SK-N-SH (cell line): Measurements from ENCODE around the gene TAB2. TPM values are rescaled to one million over a fixed set of nuclear protein-coding genes. Genes with fewer than 3 reads are reported as not detected.

Experiments used
- CTCF ChIA-PET: fragments of 300-600, 350-600 bp; formaldehyde crosslinking; extraction: SDS; loops from one replicate; lab custom pipeline; 2021; lab: Yijun Ruan, JAX
- POLR2A ChIA-PET: fragments of 350-600 bp; sonication (Branson Sonifier 250); formaldehyde crosslinking; extraction: SDS; loops from one replicate; lab custom pipeline; 2020; ENCODE audit warnings: antibody characterized with exemption, inconsistent platforms; lab: Yijun Ruan, JAX
- DNase-seq: peaks from one replicate; pipeline ENCODE4 v3.0.0; 2012
- H2AFZ ChIP-seq: fragments of 200-600 bp; sonication (generic); 2 replicates; pipeline ENCODE4 v1.8.1; 2016; ENCODE audit warnings: antibody characterized with exemption, mild to moderate bottlenecking, low read depth
- H3F3A ChIP-seq: fragments of 200-600 bp; sonication (generic); replicated peaks from 2 replicates; pipeline ENCODE3; 2016; ENCODE audit warnings: antibody characterized with exemption, mild to moderate bottlenecking; ENCODE audit not compliant: insufficient read depth
- H3K27ac ChIP-seq, 2 experiments: fragments of 200-500 bp in 1 of 2; fragments of 200-600 bp in 1 of 2; sonication (Bioruptor generic) in 1 of 2; sonication (generic), shearing (Covaris generic) in 1 of 2; 2 replicates each; pipeline versions ENCODE4 v1.5.1 to v1.6.1; 2014 to 2016; ENCODE audit warnings: low read depth in 2 of 2, inconsistent platforms in 1 of 2, low read length in 1 of 2, mild to moderate bottlenecking in 1 of 2, mixed read lengths in 1 of 2
- H3K27me3 ChIP-seq: fragments of 200-600 bp; sonication (generic), shearing (Covaris generic); 2 replicates; pipeline ENCODE4 v1.6.1; 2016; ENCODE audit warnings: mixed run types; ENCODE audit not compliant: insufficient read depth
- H3K36me3 ChIP-seq, 2 experiments: fragments of 200-500 bp in 1 of 2; fragments of 200-600 bp in 1 of 2; sonication (Bioruptor generic) in 1 of 2; sonication (generic) in 1 of 2; replicated peaks in 1 of 2; 2 replicates each; pipeline versions ENCODE3 to v1.5.1; 2014 to 2016; ENCODE audit warnings: low read length in 1 of 2, mild to moderate bottlenecking in 1 of 2; ENCODE audit not compliant: insufficient read depth in 2 of 2, control insufficient read depth in 1 of 2
- H3K4me1 ChIP-seq, 2 experiments: fragments of 200-500 bp in 1 of 2; fragments of 200-600 bp in 1 of 2; sonication (Bioruptor generic) in 1 of 2; sonication (generic), shearing (Covaris generic) in 1 of 2; 2 replicates each; pipeline versions ENCODE4 v1.5.1 to v1.6.1; 2014 to 2016; ENCODE audit warnings: low read depth in 1 of 2, low read length in 1 of 2, mixed run types in 1 of 2; ENCODE audit not compliant: insufficient read depth in 2 of 2, control insufficient read depth in 1 of 2
- H3K4me2 ChIP-seq: fragments of 200-600 bp; sonication (generic), shearing (Covaris generic); 2 replicates; pipeline ENCODE4 v1.6.1; 2017; ENCODE audit warnings: mixed run types
- H3K4me3 ChIP-seq, 2 experiments: fragments of 200-500 bp in 1 of 2; fragments of 200-600 bp in 1 of 2; sonication (Bioruptor generic) in 1 of 2; sonication (generic), shearing (Covaris generic) in 1 of 2; 2 replicates each; pipeline versions ENCODE4 v1.5.1 to v1.8.1; 2014 to 2016; ENCODE audit warnings: low read depth in 2 of 2, inconsistent platforms in 1 of 2, low read length in 1 of 2, mild to moderate bottlenecking in 1 of 2, mixed read lengths in 1 of 2, moderate library complexity in 1 of 2
- H3K79me2 ChIP-seq: fragments of 200-600 bp; sonication (generic); 2 replicates; pipeline ENCODE4 v1.8.1; 2017; ENCODE audit warnings: mild to moderate bottlenecking; ENCODE audit not compliant: insufficient read depth
- H3K9ac ChIP-seq: fragments of 200-600 bp; sonication (generic); 2 replicates; pipeline ENCODE4 v1.6.1; 2017; ENCODE audit warnings: mixed run types
- H3K9me2 ChIP-seq: fragments of 200-600 bp; sonication (generic); 2 replicates; pipeline ENCODE4 v1.6.1; 2017; ENCODE audit warnings: mixed run types
- H3K9me3 ChIP-seq: fragments of 200-600 bp; sonication (generic); 2 replicates; pipeline ENCODE4 v1.6.1; 2017; ENCODE audit warnings: mixed run types, mild to moderate bottlenecking, moderate library complexity
- H4K20me1 ChIP-seq: fragments of 200-600 bp; sonication (generic); 2 replicates; pipeline ENCODE4 v1.6.1; 2017; ENCODE audit warnings: mild to moderate bottlenecking, mixed run types; ENCODE audit not compliant: insufficient read depth
- EP300 ChIP-seq, 2 experiments: IDR thresholded peaks; 2 replicates each; pipeline versions ENCODE4 v1.4.0 to v1.6.1; 2012; ENCODE audit warnings: borderline replicate concordance in 1 of 2, low read depth in 1 of 2, low read length in 1 of 2
- EZH2phosphoT487 ChIP-seq: fragments of 200-600 bp; sonication (generic); IDR thresholded peaks from 2 replicates; pipeline ENCODE4 v1.6.1; 2017; ENCODE audit warnings: low read depth, mixed run types, mild to moderate bottlenecking, antibody characterized with exemption, moderate library complexity, borderline replicate concordance
- FOXJ3 ChIP-seq: sonication (generic); formaldehyde crosslinking; IDR thresholded peaks from 2 replicates; pipeline ENCODE4 v1.5.1; 2020; ENCODE audit warnings: mild to moderate bottlenecking, missing genetic modification reagents
- GATA2 ChIP-seq: sonication (generic); formaldehyde crosslinking; IDR thresholded peaks from 2 replicates; pipeline ENCODE4 v1.5.0; 2020; ENCODE audit warnings: mild to moderate bottlenecking, missing genetic modification reagents
- JUND ChIP-seq: IDR thresholded peaks from 2 replicates; pipeline ENCODE4 v1.4.0; 2012
- MEF2A ChIP-seq: IDR thresholded peaks from 2 replicates; pipeline ENCODE4 v1.4.0; 2012; ENCODE audit warnings: low read depth, borderline replicate concordance
- MXI1 ChIP-seq: IDR thresholded peaks from 2 replicates; pipeline ENCODE4 v1.6.1; 2012; ENCODE audit warnings: mild to moderate bottlenecking, low read depth, low read length, improper control_type of control experiment
- NRF1 ChIP-seq: IDR thresholded peaks from 2 replicates; pipeline ENCODE4 v1.6.1; 2012; ENCODE audit warnings: low read depth, mild to moderate bottlenecking, low read length
- POLR2AphosphoS5 ChIP-seq: IDR thresholded peaks from 2 replicates; pipeline ENCODE4 v1.6.1; 2012; ENCODE audit warnings: low read depth, low read length
- RCOR1 ChIP-seq: fragments of 150-350 bp; IDR thresholded peaks from 2 replicates; pipeline ENCODE4 v1.6.1; 2017; ENCODE audit warnings: antibody characterized with exemption, low read length
- RFX5 ChIP-seq: IDR thresholded peaks from 2 replicates; pipeline ENCODE4 v1.6.1; 2012; ENCODE audit warnings: mild to moderate bottlenecking, improper control_type of control experiment, low read length
- SIN3A ChIP-seq: IDR thresholded peaks from 2 replicates; pipeline ENCODE4 v1.6.1; 2012; ENCODE audit warnings: low read depth, mild to moderate bottlenecking, low read length, moderate library complexity, borderline replicate concordance
- SMC3 ChIP-seq: IDR thresholded peaks from 2 replicates; pipeline ENCODE4 v1.6.1; 2012; ENCODE audit warnings: low read depth, low read length, improper control_type of control experiment
- TEAD4 ChIP-seq: IDR thresholded peaks from 2 replicates; pipeline ENCODE4 v1.4.0; 2012; ENCODE audit warnings: mild to moderate bottlenecking, borderline replicate concordance; ENCODE audit not compliant: insufficient read depth
- YY1 ChIP-seq: IDR thresholded peaks from 2 replicates; pipeline ENCODE4 v1.4.0; 2012; ENCODE audit warnings: low read depth, mild to moderate bottlenecking
- WGBS: methylation state at CpG from one replicate; pipeline ENCODE4 v1.1.6; 2017; ENCODE audit warnings: low lambda C conversion rate; 5-methylcytosine and 5-hydroxymethylcytosine counted together
- polyA plus RNA-seq, 3 experiments: library from polyadenylated mRNA; depleted of rRNA; stranded (reverse); fragments of >200 nt; gene quantifications; 2 replicates each; pipeline ENCODE4 v1.2.3, GENCODE V29; 2012
- TF ChIP-seq, protein P1 (sequence below): IDR thresholded peaks from 2 replicates; pipeline ENCODE4 v1.4.0; 2012; ENCODE audit warnings: low read depth, borderline replicate concordance
- TF ChIP-seq, protein P2 (sequence below): IDR thresholded peaks from 2 replicates; pipeline ENCODE4; 2012
- TF ChIP-seq, protein P3 (sequence below): IDR thresholded peaks from 2 replicates; pipeline ENCODE4 v1.4.0; 2012; ENCODE audit warnings: low read depth
- TF ChIP-seq, protein P4 (sequence below): IDR thresholded peaks from 2 replicates; pipeline ENCODE4 v1.6.1; 2012; ENCODE audit warnings: mild to moderate bottlenecking, low read depth, low read length, moderate library complexity

Gene TAB2
- polyA plus RNA-seq, 1 of the 3 experiments (the other 2 are of a cell fraction), result 24.4 TPM

DNA sequence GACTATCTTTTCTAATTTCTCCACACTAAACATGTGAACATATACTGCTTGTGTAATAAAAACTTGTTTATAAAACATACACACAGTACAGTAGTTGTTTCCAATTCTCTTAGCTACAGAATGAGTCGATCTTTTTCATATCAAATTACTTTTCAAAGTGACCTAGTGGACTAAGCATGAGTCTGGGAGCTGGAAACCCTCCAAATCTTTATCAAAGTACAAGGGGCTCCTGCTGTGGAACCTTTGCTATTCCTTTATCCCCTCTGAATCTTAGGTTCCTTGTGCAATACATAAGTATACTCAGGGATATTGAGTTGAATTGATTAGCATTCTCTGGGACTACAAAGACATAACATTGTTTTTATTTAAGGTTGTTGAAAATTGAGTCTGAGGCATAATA lies 48.7 kb upstream of the TAB2 start:
- no peaks in the 10 kb centered on the region; a peak in 1 of 4 replicates for H3K4me1 ChIP-seq
- peak overlapping the region; percentile 51; the same call in 1 of the 2 replicates for H2AFZ ChIP-seq
- no peaks in the 10 kb centered on the region for H3F3A ChIP-seq
- H3K36me3 ChIP-seq, result no peaks in the 10 kb centered on the region
- H3K27ac ChIP-seq, result no peak overlapping the region
- H3K9ac ChIP-seq, result no peak overlapping the region
- ChIA-PET POLR2A (no interaction called here), CTCF (interaction anchor here (0.8 to 1.1 kb wide), 3 partner anchors 11 to 163 kb away, joined by 3 read pairs; no protein-coding TSS in a partner anchor)
- H3K9me2 ChIP-seq, result no peaks in the 10 kb centered on the region
- H3K4me3 ChIP-seq, result no peak overlapping the region
- no peaks in the 10 kb centered on the region for H3K27me3 ChIP-seq
- H3K9me3 ChIP-seq, result no peaks in the 10 kb centered on the region
- no peaks in the 10 kb centered on the region for H3K79me2 ChIP-seq
- H4K20me1 ChIP-seq, result no peaks in the 10 kb centered on the region
- H3K4me2 ChIP-seq, result no peak overlapping the region
- WGBS, result 22% methylated on average over 1 of the region's 1 CpG
- no peak for DNase-seq
- no peak for TF ChIP-seq POLR2AphosphoS5
- no peak for TF ChIP-seq RCOR1
- TF ChIP-seq RFX5, result no peak
- no peak for TF ChIP-seq YY1
- TF ChIP-seq, protein P1, sequence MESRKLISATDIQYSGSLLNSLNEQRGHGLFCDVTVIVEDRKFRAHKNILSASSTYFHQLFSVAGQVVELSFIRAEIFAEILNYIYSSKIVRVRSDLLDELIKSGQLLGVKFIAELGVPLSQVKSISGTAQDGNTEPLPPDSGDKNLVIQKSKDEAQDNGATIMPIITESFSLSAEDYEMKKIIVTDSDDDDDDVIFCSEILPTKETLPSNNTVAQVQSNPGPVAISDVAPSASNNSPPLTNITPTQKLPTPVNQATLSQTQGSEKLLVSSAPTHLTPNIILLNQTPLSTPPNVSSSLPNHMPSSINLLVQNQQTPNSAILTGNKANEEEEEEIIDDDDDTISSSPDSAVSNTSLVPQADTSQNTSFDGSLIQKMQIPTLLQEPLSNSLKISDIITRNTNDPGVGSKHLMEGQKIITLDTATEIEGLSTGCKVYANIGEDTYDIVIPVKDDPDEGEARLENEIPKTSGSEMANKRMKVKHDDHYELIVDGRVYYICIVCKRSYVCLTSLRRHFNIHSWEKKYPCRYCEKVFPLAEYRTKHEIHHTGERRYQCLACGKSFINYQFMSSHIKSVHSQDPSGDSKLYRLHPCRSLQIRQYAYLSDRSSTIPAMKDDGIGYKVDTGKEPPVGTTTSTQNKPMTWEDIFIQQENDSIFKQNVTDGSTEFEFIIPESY, result no peak
- no peak for TF ChIP-seq EZH2phosphoT487
- no peak for TF ChIP-seq JUND
- no peak for TF ChIP-seq SIN3A
- no peak for TF ChIP-seq NRF1
- TF ChIP-seq GATA2, result no peak
- no peak for TF ChIP-seq SMC3
- no peak for TF ChIP-seq MXI1
- no peak for TF ChIP-seq FOXJ3 (CRISPR knock-in tag)
- no peak for TF ChIP-seq EP300 (IDR thresholded peaks at IDR 0.05; ENCODE audit: borderline replicate concordance in 1 of 2, low read depth in 1 of 2, low read length in 1 of 2)
- TF ChIP-seq, protein P2, sequence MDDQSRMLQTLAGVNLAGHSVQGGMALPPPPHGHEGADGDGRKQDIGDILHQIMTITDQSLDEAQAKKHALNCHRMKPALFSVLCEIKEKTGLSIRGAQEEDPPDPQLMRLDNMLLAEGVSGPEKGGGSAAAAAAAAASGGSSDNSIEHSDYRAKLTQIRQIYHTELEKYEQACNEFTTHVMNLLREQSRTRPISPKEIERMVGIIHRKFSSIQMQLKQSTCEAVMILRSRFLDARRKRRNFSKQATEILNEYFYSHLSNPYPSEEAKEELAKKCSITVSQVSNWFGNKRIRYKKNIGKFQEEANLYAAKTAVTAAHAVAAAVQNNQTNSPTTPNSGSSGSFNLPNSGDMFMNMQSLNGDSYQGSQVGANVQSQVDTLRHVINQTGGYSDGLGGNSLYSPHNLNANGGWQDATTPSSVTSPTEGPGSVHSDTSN, result no peak

DNA sequence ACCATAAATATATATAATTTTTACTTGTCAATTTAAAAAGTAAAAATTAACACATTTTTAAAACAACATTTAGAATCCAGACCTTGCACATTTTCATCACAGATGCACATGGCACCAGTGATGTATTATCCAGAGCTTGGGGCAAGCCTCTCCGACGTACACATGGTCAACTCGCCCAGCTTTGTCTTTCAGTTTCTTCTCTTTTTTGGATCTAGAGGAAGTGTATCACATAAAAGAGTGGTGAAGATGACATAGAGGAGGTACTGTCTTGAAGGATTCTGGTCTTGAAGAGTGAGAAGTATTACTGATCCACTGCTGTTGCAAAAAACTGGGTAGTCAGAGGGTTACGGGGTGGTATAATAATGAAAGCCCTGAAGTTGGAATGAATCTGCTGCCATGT lies 46.9 kb upstream of the TAB2 start:
- Histone ChIP-seq H3K9me2 (no peaks in the 10 kb centered on the region), H2AFZ (no peak overlapping the region), H3K4me3 (no peak overlapping the region), H3K9ac (no peak overlapping the region), H3K79me2 (no peaks in the 10 kb centered on the region), H3K27me3 (no peaks in the 10 kb centered on the region), H3K4me2 (no peak overlapping the region), H3F3A (no peaks in the 10 kb centered on the region), H4K20me1 (no peaks in the 10 kb centered on the region), H3K4me1 (no peaks in the 10 kb centered on the region; a peak in 1 of 4 replicates), H3K9me3 (no peaks in the 10 kb centered on the region), H3K36me3 (no peaks in the 10 kb centered on the region), H3K27ac (no peak overlapping the region)
- DNase-seq, result no peak
- ChIA-PET POLR2A (no interaction called here), CTCF (interaction anchor here (0.6 kb wide), 1 partner anchor 22 kb away, joined by 3 read pairs; no protein-coding TSS in a partner anchor)
- 92% methylated on average over 4 of the region's 4 CpGs for WGBS
- TF ChIP-seq NRF1, result no peak
- TF ChIP-seq POLR2AphosphoS5, result no peak
- TF ChIP-seq, protein P3, sequence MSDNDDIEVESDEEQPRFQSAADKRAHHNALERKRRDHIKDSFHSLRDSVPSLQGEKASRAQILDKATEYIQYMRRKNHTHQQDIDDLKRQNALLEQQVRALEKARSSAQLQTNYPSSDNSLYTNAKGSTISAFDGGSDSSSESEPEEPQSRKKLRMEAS, result no peak
- TF ChIP-seq TEAD4, result no peak
- no peak for TF ChIP-seq YY1
- TF ChIP-seq MEF2A, result no peak
- TF ChIP-seq, protein P4, sequence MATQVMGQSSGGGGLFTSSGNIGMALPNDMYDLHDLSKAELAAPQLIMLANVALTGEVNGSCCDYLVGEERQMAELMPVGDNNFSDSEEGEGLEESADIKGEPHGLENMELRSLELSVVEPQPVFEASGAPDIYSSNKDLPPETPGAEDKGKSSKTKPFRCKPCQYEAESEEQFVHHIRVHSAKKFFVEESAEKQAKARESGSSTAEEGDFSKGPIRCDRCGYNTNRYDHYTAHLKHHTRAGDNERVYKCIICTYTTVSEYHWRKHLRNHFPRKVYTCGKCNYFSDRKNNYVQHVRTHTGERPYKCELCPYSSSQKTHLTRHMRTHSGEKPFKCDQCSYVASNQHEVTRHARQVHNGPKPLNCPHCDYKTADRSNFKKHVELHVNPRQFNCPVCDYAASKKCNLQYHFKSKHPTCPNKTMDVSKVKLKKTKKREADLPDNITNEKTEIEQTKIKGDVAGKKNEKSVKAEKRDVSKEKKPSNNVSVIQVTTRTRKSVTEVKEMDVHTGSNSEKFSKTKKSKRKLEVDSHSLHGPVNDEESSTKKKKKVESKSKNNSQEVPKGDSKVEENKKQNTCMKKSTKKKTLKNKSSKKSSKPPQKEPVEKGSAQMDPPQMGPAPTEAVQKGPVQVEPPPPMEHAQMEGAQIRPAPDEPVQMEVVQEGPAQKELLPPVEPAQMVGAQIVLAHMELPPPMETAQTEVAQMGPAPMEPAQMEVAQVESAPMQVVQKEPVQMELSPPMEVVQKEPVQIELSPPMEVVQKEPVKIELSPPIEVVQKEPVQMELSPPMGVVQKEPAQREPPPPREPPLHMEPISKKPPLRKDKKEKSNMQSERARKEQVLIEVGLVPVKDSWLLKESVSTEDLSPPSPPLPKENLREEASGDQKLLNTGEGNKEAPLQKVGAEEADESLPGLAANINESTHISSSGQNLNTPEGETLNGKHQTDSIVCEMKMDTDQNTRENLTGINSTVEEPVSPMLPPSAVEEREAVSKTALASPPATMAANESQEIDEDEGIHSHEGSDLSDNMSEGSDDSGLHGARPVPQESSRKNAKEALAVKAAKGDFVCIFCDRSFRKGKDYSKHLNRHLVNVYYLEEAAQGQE, result no peak
- TF ChIP-seq, protein P1, result no peak
